Calu3 (cell line): ENCODE results near the gene PLN. TPM values are rescaled to one million over a fixed set of nuclear protein-coding genes. Genes with fewer than 3 reads are reported as not detected.

Experiments
- BruUV-seq: library from RNA; stranded (reverse); fragments of 400-500 nt; replicated peaks from 2 replicates; lab custom pipeline; 2021; lab: Mats Ljungman, UMichigan
- CTCF ChIA-PET: fragments of 300-600 bp; sonication (Branson Sonifier 250); formaldehyde crosslinking; loops from one replicate; lab custom pipeline; 2022; ENCODE audit warnings: antibody characterized with exemption; lab: Charles Lee
- DNase-seq: peaks from one replicate; pipeline ENCODE4 v3.0.0; 2022
- H3K27ac Mint-ChIP-seq: one replicate; pipeline ENCODE4 v1.8.0; 2022; ENCODE audit warnings: mixed read lengths; ENCODE audit not compliant: unreplicated experiment
- H3K27me3 Mint-ChIP-seq: one replicate; pipeline ENCODE4 v1.8.0; 2022; ENCODE audit warnings: mixed read lengths; ENCODE audit not compliant: unreplicated experiment
- H3K36me3 Mint-ChIP-seq: one replicate; pipeline ENCODE4 v1.8.0; 2022; ENCODE audit warnings: mild to moderate bottlenecking, moderate library complexity, mixed read lengths; ENCODE audit not compliant: insufficient read depth, unreplicated experiment
- H3K4me1 Mint-ChIP-seq: one replicate; pipeline ENCODE4 v1.8.0; 2022; ENCODE audit warnings: mild to moderate bottlenecking, low read depth, mixed read lengths; ENCODE audit not compliant: unreplicated experiment
- H3K4me3 Mint-ChIP-seq: one replicate; pipeline ENCODE4 v1.8.0; 2022; ENCODE audit warnings: mild to moderate bottlenecking, low read depth, moderate library complexity, mixed read lengths; ENCODE audit not compliant: unreplicated experiment
- H3K9me3 Mint-ChIP-seq: one replicate; pipeline ENCODE4 v1.8.0; 2022; ENCODE audit warnings: low read depth, mixed read lengths; ENCODE audit not compliant: unreplicated experiment
- intact Hi-C: fragments of 100-400 bp; cut with micrococcal nuclease; formaldehyde crosslinking; loops from one replicate; pipeline ENCODE4 v1.10.0; 2022; ENCODE audit not compliant: unreplicated experiment
- total RNA-seq: library from RNA; stranded (reverse); gene quantifications from 2 replicates; pipeline ENCODE4 v1.2.3, GENCODE V29; 2022
- TF ChIP-seq, protein P1 (sequence below): fragments of 200-600 bp; IDR thresholded peaks from one replicate; pipeline ENCODE4 v1.8.0; 2022; ENCODE audit warnings: antibody characterized with exemption; ENCODE audit not compliant: unreplicated experiment

The PLN gene
- total RNA-seq, 1 experiment from 2014 or later: not detected

DNA sequence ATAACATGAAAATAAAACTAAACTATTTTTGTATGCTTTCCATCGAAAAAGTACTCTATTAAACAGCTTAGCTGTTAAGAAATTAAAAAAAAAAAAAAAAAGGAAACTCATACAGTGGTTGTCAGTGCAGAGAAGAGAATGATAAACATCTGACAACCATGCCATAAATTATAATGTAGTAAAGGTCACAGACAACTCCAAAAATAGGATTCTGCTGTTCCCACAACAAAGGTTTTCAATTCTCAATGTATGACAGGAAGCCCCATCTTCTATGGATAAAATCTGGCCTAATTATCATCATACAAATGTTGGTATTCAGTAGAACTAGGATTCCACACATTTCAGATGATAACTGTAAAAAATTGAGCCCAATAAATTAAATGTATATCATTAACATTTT, 5.0 kb downstream of the PLN start:
- TF ChIP-seq, protein P1, sequence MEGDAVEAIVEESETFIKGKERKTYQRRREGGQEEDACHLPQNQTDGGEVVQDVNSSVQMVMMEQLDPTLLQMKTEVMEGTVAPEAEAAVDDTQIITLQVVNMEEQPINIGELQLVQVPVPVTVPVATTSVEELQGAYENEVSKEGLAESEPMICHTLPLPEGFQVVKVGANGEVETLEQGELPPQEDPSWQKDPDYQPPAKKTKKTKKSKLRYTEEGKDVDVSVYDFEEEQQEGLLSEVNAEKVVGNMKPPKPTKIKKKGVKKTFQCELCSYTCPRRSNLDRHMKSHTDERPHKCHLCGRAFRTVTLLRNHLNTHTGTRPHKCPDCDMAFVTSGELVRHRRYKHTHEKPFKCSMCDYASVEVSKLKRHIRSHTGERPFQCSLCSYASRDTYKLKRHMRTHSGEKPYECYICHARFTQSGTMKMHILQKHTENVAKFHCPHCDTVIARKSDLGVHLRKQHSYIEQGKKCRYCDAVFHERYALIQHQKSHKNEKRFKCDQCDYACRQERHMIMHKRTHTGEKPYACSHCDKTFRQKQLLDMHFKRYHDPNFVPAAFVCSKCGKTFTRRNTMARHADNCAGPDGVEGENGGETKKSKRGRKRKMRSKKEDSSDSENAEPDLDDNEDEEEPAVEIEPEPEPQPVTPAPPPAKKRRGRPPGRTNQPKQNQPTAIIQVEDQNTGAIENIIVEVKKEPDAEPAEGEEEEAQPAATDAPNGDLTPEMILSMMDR: no peak

GRCh38 chr6:118554698-118555097, 6.6 kb downstream of the PLN start:
- no peak overlapping the region for H3K27ac Mint-ChIP-seq
- intact Hi-C loops: no loop called here
- H3K27me3 Mint-ChIP-seq: no peaks in the 10 kb centered on the region
- CTCF ChIA-PET: interaction anchor here (0.6 kb wide), 1 partner anchor 608 kb away, joined by 5 read pairs; no protein-coding TSS in a partner anchor
- H3K4me3 Mint-ChIP-seq: no peak overlapping the region
- TF ChIP-seq, protein P1: no peak
- no peak for DNase-seq
- H3K4me1 Mint-ChIP-seq: peaks cover 5% of the 10 kb centered on the region
- H3K9me3 Mint-ChIP-seq: no peaks in the 10 kb centered on the region
- H3K36me3 Mint-ChIP-seq: no peaks in the 10 kb centered on the region
- BruUV-seq: no TSS peak

More for the DNA sequence above, 5.0 kb downstream of the PLN start:
- no TSS peak for BruUV-seq
- no peaks in the 10 kb centered on the region for H3K9me3 Mint-ChIP-seq
- intact Hi-C loops: no loop called here
- H3K4me1 Mint-ChIP-seq: peaks cover 5% of the 10 kb centered on the region
- H3K27me3 Mint-ChIP-seq: no peaks in the 10 kb centered on the region
- H3K27ac Mint-ChIP-seq: no peak overlapping the region
- H3K36me3 Mint-ChIP-seq: no peaks in the 10 kb centered on the region
- DNase-seq: no peak
- no peak overlapping the region for H3K4me3 Mint-ChIP-seq
- CTCF ChIA-PET: no interaction called here

DNA sequence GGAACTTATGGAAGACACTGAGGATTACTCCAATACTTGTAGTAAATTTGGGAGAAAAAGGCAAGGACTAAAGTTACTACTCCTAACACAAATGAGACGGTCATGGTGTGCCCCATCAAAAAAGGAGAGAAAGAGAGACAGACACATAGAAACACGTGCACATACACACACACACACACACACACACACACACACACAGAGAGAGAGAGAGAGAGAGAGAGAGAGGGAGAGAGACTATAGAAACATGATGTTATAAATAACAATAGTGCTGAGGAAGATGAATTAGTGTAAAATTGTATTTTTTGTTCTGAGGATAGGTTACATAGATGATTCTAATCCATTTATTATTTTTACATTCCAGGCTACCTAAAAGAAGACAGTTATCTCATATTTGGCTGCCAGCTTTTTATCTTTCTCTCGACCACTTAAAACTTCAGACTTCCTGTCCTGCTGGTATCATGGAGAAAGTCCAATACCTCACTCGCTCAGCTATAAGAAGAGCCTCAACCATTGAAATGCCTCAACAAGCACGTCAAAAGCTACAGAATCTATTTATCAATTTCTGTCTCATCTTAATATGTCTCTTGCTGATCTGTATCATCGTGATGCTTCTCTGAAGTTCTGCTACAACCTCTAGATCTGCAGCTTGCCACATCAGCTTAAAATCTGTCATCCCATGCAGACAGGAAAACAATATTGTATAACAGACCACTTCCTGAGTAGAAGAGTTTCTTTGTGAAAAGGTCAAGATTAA, 10.5 kb downstream of the PLN start:
- no TSS peak for BruUV-seq
- intact Hi-C loops: no loop called here
- TF ChIP-seq, protein P1: no peak
- Mint-ChIP-seq H3K27ac (no peak overlapping the region), H3K4me1 (no peaks in the 10 kb centered on the region), H3K36me3 (no peaks in the 10 kb centered on the region), H3K27me3 (no peaks in the 10 kb centered on the region), H3K9me3 (no peaks in the 10 kb centered on the region), H3K4me3 (no peak overlapping the region)
- CTCF ChIA-PET: no interaction called here
- DNase-seq: no peak

- Mint-ChIP-seq H3K36me3 (no peaks in the 10 kb centered on the region), H3K9me3 (no peaks in the 10 kb centered on the region), H3K27me3 (no peaks in the 10 kb centered on the region), H3K27ac (no peak overlapping the region), H3K4me1 (no peaks in the 10 kb centered on the region), H3K4me3 (no peak overlapping the region)
- intact Hi-C loops: loop anchor here (10.0 kb wide), 1 partner anchor 335 kb away; the partner anchor contains the start of gene ASF1A
- CTCF ChIA-PET: no interaction called here
- no TSS peak for BruUV-seq
- TF ChIP-seq, protein P1: no peak
- DNase-seq: no peak
Measured at GRCh38 chr6:118559659-118560058, 11.6 kb downstream of the PLN start.
